Measurements from ENCODE around the gene SLC9A4.

The SLC9A4 gene

GRCh38 chr2:102470168-102470567 is 2.9 kb upstream of the SLC9A4 start:
- no peak overlapping the region for H3K4me3 ChIP-seq (replicated peaks; ENCODE audit: low read depth, low read length)
- DNase-seq (ENCODE audit: extremely low read depth, low read depth), result no peak
- no peak for TF ChIP-seq CTCF (IDR thresholded peaks at IDR 0.05; ENCODE audit: low read depth, low read length, missing control alignments)

- H3K4me3 ChIP-seq (replicated peaks; ENCODE audit: low read depth, low read length), result no peak overlapping the region
- DNase-seq (ENCODE audit: extremely low read depth, low read depth), result no peak
- TF ChIP-seq CTCF (IDR thresholded peaks at IDR 0.05; ENCODE audit: low read depth, low read length, missing control alignments), result no peak
Measured at GRCh38 chr2:102473631-102474030, 605 bp downstream of the SLC9A4 start.

- no peak for TF ChIP-seq CTCF (IDR thresholded peaks at IDR 0.05; ENCODE audit: low read depth, low read length, missing control alignments)
- DNase-seq (ENCODE audit: extremely low read depth, low read depth), result no peak
- no peak overlapping the region for H3K4me3 ChIP-seq (replicated peaks; ENCODE audit: low read depth, low read length)
Measured at GRCh38 chr2:102474785-102475184, 1.8 kb downstream of the SLC9A4 start.

GRCh38 chr2:102478686-102479470 is 5.9 kb downstream of the SLC9A4 start:
- no peak overlapping the region for H3K4me3 ChIP-seq (replicated peaks; ENCODE audit: low read depth, low read length)
- no peak for DNase-seq (ENCODE audit: extremely low read depth, low read depth)
- TF ChIP-seq CTCF (IDR thresholded peaks at IDR 0.05; ENCODE audit: low read depth, low read length, missing control alignments), result no peak

GRCh38 chr2:102480285-102481195 is 7.5 kb downstream of the SLC9A4 start:
- H3K4me3 ChIP-seq (replicated peaks; ENCODE audit: low read depth, low read length), result no peak overlapping the region
- TF ChIP-seq CTCF (IDR thresholded peaks at IDR 0.05; ENCODE audit: low read depth, low read length, missing control alignments), result no peak
- DNase-seq (ENCODE audit: extremely low read depth, low read depth), result no peak

GRCh38 chr2:102481931-102482330 is 8.9 kb downstream of the SLC9A4 start:
- no peak overlapping the region for H3K4me3 ChIP-seq (replicated peaks; ENCODE audit: low read depth, low read length)
- DNase-seq (ENCODE audit: extremely low read depth, low read depth), result no peak
- TF ChIP-seq CTCF (IDR thresholded peaks at IDR 0.05; ENCODE audit: low read depth, low read length, missing control alignments), result no peak
